Astrocyte of the cerebellum (primary cell): Measurements from ENCODE around the gene RPP38.

Source experiments
- DNase-seq: peaks from one replicate; pipeline ENCODE4 v3.0.0-alpha.2; 2011; ENCODE audit warnings: low read depth
- H3K4me3 ChIP-seq: 2 replicates; pipeline ENCODE4 v1.5.1; 2011; ENCODE audit warnings: mild to moderate bottlenecking, low read depth, low read length, moderate library complexity
- in situ Hi-C: cut with HindIII; loops from 2 replicates; pipeline ENCODE4 v1.10.0; 2017; ENCODE audit warnings: low sequenced_read_pairs
- TF ChIP-seq, protein P1 (sequence below): IDR thresholded peaks from 2 replicates; pipeline ENCODE4 v1.5.1; 2012; ENCODE audit warnings: low read length, low read depth, moderate library complexity, mild to moderate bottlenecking; ENCODE audit errors: missing control alignments

Gene RPP38

DNA sequence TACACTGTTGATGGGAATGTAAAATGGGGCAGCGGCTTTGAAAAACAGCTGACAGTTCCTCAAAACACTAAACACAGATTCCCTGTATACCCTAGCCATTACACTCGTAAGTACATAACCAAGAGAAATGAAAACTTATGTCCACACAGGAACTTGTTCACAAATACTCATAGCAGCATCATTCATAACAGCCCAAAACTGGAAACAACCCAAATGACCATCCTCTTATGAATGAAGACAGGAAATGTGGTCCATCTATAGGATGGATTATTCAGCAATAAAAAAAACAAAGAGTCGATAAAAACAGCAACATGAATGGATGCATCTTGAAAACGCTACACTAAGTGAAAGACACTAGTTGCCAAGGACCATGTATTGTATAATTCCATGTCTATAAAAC, 47.6 kb downstream of the RPP38 start:
- in situ Hi-C loops = no loop called here
- TF ChIP-seq, protein P1, sequence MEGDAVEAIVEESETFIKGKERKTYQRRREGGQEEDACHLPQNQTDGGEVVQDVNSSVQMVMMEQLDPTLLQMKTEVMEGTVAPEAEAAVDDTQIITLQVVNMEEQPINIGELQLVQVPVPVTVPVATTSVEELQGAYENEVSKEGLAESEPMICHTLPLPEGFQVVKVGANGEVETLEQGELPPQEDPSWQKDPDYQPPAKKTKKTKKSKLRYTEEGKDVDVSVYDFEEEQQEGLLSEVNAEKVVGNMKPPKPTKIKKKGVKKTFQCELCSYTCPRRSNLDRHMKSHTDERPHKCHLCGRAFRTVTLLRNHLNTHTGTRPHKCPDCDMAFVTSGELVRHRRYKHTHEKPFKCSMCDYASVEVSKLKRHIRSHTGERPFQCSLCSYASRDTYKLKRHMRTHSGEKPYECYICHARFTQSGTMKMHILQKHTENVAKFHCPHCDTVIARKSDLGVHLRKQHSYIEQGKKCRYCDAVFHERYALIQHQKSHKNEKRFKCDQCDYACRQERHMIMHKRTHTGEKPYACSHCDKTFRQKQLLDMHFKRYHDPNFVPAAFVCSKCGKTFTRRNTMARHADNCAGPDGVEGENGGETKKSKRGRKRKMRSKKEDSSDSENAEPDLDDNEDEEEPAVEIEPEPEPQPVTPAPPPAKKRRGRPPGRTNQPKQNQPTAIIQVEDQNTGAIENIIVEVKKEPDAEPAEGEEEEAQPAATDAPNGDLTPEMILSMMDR = no peak
- no peak for DNase-seq
- H3K4me3 ChIP-seq = no peak overlapping the region

DNA sequence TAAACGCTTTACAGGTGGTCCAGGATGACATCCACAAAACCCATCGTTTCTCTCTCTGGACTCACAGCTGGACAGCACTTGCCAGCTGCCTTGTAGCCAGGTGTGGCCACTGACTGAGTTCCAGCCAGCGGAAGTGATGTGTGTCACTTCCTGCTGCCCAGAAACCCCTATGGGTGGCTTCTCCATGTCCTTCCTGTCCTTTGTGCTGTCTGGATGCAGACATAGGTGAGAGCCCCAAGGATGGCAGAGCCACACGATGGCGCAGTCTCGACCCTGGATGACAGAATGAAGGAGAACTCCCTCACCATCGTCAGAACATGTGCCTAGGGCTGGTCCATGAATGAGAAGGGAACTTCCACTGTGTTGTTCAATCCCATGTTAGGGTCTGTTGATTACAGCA, 49.2 kb downstream of the RPP38 start:
- DNase-seq = no peak
- in situ Hi-C loops = no loop called here
- H3K4me3 ChIP-seq = no peak overlapping the region
- TF ChIP-seq, protein P1 = no peak

DNA sequence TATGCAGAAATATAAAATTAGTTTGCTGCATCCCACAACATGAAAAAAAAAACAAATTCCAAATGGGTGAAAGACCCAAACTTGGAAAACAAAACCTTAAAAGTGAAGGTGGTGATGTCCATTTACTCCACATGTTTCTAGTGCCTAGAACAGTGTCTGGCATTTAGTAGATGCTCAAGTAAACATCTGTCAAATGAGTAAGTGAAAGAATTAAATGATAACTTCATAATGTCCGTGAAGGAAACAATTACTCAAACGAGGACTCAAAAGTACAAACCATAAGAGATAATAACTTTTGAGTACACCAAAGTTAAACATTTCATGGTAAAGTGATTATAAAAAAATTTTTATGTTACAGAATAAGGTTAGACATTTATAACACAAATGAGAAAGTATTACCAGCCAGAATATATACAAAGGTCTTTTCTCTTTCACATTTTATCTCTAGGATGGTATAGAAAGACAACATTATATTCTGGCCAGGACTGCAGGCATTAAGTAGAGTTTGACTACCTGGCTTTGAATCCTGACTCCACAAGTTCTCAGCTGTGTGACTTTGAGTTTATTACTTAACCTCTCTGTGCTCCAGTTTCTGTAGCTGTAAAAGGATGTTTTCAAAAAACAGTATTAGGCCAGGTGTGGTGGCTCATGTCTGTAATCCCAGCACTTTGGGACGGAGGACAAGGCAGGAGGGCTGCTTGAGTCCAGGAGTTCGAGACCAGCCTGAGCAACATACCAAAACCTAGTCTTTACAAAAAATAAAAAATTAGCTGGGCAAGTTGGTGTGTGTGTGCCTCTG, 50.6 kb downstream of the RPP38 start:
- TF ChIP-seq, protein P1 = no peak
- in situ Hi-C loops = no loop called here
- no peak for DNase-seq
- H3K4me3 ChIP-seq = no peak overlapping the region

DNA sequence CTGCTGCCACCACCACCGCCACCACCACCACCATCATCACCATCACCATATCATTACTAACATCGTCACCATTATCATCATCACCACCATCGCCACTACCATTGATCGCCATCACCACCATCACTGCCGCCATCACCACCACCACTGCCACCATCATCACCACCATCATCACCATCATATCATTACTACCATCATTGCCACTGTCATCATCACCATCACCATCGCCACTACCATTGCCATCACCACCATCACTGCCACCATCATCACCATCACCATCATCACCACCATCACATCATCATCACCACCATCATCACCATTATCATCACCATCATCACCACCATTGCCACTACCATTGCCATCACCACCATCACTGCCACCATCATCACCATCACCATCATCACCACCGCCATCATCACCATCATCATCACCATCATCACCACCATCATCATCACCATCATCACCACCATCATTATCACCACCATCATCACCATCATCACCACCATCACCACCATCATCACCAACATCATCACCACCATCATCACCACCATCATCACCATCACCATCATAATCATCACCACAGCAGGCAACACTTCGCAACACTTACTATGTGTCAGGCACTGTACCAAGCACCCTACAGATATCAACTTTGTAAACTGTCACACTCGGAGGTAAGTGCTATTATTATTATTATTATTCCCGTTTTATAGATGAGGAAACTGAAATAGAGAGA, 52.1 kb downstream of the RPP38 start:
- DNase-seq = no peak
- TF ChIP-seq, protein P1 = no peak
- in situ Hi-C loops = no loop called here

DNA sequence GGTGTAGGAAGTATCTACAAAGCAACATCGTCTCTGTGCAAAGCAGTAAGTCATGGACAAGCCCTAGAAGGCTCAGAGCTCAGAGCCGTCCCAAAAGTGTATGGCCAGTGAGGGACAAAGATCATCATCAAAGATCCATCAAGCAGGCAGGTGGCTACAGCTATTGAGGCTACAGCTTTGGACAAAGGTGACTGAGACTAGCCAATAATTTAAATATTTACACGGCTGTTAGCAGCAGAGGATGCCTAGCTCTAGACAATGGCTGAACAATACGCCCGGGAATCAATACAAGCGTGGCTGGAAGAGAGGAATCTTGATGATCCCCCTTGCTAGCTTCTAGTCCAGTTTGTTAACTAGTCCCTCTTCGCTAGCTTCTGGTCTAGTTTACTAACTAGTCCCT, 53.4 kb downstream of the RPP38 start:
- in situ Hi-C loops = no loop called here
- DNase-seq = no peak
- H3K4me3 ChIP-seq = no peak overlapping the region
- TF ChIP-seq, protein P1 = no peak

More for the DNA sequence above, 52.1 kb downstream of the RPP38 start:
- H3K4me3 ChIP-seq = no peak overlapping the region

DNA sequence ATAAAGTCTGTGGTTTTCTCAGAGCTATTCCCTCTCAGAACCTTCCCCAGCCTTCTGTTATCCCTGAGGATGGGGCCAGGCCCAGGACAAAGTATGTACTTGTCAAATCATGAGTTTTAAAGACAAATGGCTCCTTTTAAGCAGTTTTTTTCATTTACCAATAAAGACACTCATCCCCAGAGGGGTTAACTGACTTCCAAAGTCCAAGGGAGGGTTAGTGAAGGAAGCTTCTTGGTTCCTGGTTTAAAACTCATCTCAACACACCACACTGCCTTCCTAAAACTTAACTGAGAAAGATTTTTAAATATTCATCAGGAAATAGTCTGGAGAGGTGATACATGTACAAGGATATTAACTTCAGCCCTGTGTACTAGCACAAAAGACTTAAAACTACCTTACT, 55.4 kb downstream of the RPP38 start:
- H3K4me3 ChIP-seq = no peak overlapping the region
- no peak for DNase-seq
- in situ Hi-C loops = no loop called here
- TF ChIP-seq, protein P1 = no peak
